Mucosa of descending colon (tissue), 3 donors: ENCODE data around the gene CHMP2B. TPM values are rescaled to one million over a fixed set of nuclear protein-coding genes. Genes with fewer than 3 reads are reported as not detected.

Experiments
- ATAC-seq: fragments of 200-7000 bp; cut with Tn5 transposase; one replicate; pipeline ENCODE4 v1.9.1; 2020; ENCODE audit warnings: mild to moderate bottlenecking, moderate library complexity
- DNase-seq, 3 donors: peaks; one replicate each; pipeline ENCODE4 v3.0.0-alpha.2; 2020
- H3K36me3 ChIP-seq: fragments of 200-600 bp; one replicate; pipeline ENCODE4 v1.8.0; 2021; ENCODE audit warnings: low read depth, mild to moderate bottlenecking
- H3K4me1 ChIP-seq: fragments of 200-600 bp; one replicate; pipeline ENCODE4 v1.8.0; 2021; ENCODE audit warnings: low read depth, mild to moderate bottlenecking
- H3K4me3 ChIP-seq: fragments of 200-600 bp; one replicate; pipeline ENCODE4 v1.8.0; 2021; ENCODE audit warnings: mild to moderate bottlenecking
- H3K9me3 ChIP-seq: fragments of 200-600 bp; one replicate; pipeline ENCODE4 v1.8.0; 2021; ENCODE audit warnings: mild to moderate bottlenecking
- intact Hi-C, 2 donors: fragments of 100-400 bp; cut with DNase I in 1 of 2; cut with micrococcal nuclease in 1 of 2; formaldehyde crosslinking; loops; one replicate each; pipeline versions ENCODE4 v1.11.0 to v1.11.1; 2022; cut with DNase I, micrococcal nuclease
- total RNA-seq, 3 donors: library from RNA; stranded (reverse); fragmentation: NEBNext Ultra II Directional in 2 of 3; extraction: Animal tissue kit (Norgen Biotek cat#: 25700) in 2 of 3; gene quantifications; one replicate each; pipeline versions ENCODE4 v1.2.1 to v1.2.4, GENCODE V29; 2021 to 2023
- TF ChIP-seq, protein P1 (sequence below): fragments of 200-600 bp; IDR thresholded peaks from one replicate; pipeline ENCODE4 v1.8.0; 2022; ENCODE audit warnings: antibody characterized with exemption, mild to moderate bottlenecking
- donor health status: DM: no; HTN: no; CAD: no; lungs with moderate emphysema.
- donor health status: DM: no; HTN: no; CAD: no.
- donor health status: DM: no; HTN: yes; CAD: no.

Gene CHMP2B
- total RNA-seq, 3 donors from 2014 or later: 63.8 to 90.1 (median 83.3) TPM

DNA sequence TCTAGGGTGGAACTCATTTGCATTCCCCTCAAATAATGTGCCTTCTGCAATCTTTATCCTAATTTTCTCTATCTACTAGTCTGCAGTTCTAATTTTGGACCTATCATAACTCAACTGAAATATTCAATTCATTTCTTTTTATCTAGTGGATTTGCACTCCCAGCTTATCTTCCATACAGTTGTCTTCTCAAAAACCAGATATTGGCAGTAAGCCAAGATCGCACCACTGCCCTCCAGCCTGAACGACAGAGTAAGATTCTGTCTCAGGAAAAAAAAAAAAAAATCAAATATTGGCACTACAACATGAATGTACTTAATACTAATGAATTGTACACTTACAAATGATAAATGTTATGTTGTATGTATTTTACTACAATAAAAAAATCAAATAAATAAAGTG lies 18.0 kb upstream of the CHMP2B start:
- no peak for DNase-seq
- Histone ChIP-seq H3K36me3 (no peaks in the 10 kb centered on the region), H3K4me1 (peaks cover 3% of the 10 kb centered on the region), H3K9me3 (no peaks in the 10 kb centered on the region), H3K4me3 (no peak overlapping the region)
- intact Hi-C loops: no loop called here
- ATAC-seq: no peak
- TF ChIP-seq, protein P1, sequence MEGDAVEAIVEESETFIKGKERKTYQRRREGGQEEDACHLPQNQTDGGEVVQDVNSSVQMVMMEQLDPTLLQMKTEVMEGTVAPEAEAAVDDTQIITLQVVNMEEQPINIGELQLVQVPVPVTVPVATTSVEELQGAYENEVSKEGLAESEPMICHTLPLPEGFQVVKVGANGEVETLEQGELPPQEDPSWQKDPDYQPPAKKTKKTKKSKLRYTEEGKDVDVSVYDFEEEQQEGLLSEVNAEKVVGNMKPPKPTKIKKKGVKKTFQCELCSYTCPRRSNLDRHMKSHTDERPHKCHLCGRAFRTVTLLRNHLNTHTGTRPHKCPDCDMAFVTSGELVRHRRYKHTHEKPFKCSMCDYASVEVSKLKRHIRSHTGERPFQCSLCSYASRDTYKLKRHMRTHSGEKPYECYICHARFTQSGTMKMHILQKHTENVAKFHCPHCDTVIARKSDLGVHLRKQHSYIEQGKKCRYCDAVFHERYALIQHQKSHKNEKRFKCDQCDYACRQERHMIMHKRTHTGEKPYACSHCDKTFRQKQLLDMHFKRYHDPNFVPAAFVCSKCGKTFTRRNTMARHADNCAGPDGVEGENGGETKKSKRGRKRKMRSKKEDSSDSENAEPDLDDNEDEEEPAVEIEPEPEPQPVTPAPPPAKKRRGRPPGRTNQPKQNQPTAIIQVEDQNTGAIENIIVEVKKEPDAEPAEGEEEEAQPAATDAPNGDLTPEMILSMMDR: no peak

DNA sequence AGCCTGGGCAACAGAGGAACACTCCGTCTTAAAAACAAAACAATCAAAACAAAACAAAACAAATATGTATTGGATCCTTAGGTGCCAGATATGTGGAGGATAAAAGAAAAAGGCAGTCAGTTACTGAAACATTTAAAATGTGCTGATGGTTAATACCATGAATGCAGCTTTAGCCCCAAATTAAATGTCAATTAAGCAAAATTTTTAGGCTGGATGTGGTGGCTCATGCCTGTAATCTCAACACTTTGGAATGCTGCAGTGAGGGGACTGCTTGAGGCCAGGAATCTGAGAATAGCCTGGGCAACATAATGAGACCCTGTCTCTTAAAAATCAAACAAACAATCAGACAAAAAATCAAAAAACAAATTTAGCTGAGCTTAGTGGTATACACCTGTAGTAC lies 8.5 kb upstream of the CHMP2B start:
- Histone ChIP-seq H3K4me1 (no peaks in the 10 kb centered on the region), H3K9me3 (no peaks in the 10 kb centered on the region), H3K4me3 (no peak overlapping the region), H3K36me3 (no peaks in the 10 kb centered on the region)
- ATAC-seq: no peak
- DNase-seq: no peak
- TF ChIP-seq, protein P1: no peak
- intact Hi-C loops: no loop called here

DNA sequence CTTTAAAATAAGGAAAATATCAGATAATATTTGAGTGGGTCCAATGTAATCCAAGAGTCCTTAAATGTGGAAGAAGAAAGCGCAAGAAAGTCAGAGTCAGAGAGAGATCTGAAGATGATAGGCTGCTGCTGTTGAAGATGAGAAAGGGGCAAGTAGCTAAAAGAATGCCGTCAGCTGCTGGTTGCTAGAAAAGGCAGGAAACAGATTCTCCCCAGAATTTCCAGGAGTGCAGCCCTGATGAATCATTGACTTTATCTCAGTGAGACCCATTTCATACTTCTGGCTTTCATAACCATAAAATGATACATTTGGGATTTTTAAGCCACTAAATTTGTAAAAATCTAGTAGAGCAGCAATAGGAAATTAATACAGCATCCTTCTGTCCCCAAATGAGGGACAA lies 7.5 kb upstream of the CHMP2B start:
- Histone ChIP-seq H3K36me3 (no peaks in the 10 kb centered on the region), H3K9me3 (no peaks in the 10 kb centered on the region), H3K4me3 (no peak overlapping the region), H3K4me1 (no peaks in the 10 kb centered on the region)
- DNase-seq: no peak
- ATAC-seq: no peak
- TF ChIP-seq, protein P1: no peak
- intact Hi-C loops: no loop called here

DNA sequence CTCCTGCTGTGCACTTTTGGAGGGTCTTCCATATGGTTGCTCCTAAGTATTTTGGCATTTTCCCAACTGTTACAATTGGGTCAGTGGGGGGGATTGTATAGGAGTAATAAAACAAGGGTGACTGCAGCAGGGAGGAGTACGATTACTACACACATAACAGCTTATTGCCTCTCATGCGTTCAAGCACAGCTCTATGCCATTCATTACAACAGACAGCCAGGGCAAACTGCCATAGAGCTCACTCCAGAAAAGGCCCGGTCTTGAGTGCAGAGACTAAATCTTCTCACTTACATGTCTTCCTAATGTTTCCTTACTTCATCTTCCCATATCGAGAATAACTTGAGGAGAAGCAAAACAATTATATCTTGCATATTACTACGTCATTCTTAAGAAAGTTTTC lies 1.4 kb upstream of the CHMP2B start:
- H3K9me3 ChIP-seq: no peaks in the 10 kb centered on the region
- intact Hi-C loops: no loop called here
- no peaks in the 10 kb centered on the region for H3K36me3 ChIP-seq
- DNase-seq (peak in 1 of 3 donors; percentile 43), ATAC-seq (no peak)
- TF ChIP-seq, protein P1: no peak
- no peak overlapping the region for H3K4me3 ChIP-seq
- peaks cover 6% of the 10 kb centered on the region for H3K4me1 ChIP-seq

DNA sequence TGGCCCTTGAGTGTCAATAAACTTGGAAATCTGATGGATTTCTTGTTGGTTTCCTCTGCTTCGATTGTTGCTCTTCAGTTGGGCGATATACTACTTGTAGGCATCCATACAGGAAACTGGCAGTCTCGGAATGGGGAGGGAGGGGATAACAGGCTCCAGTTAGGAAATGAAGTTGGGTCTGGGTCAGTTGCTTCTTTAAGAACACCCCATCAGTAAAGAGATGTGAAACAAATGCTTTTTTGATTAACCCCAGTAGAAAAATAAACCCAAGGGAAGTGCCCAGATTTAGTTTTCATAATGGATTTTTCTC lies 681 bp downstream of the CHMP2B start:
- intact Hi-C loops: no loop called here
- no peaks in the 10 kb centered on the region for H3K36me3 ChIP-seq
- peak overlapping the region; percentile 71 for H3K4me3 ChIP-seq
- TF ChIP-seq, protein P1: no peak
- DNase-seq (no peak), ATAC-seq (no peak)
- H3K4me1 ChIP-seq: peaks cover 6% of the 10 kb centered on the region
- H3K9me3 ChIP-seq: no peaks in the 10 kb centered on the region

DNA sequence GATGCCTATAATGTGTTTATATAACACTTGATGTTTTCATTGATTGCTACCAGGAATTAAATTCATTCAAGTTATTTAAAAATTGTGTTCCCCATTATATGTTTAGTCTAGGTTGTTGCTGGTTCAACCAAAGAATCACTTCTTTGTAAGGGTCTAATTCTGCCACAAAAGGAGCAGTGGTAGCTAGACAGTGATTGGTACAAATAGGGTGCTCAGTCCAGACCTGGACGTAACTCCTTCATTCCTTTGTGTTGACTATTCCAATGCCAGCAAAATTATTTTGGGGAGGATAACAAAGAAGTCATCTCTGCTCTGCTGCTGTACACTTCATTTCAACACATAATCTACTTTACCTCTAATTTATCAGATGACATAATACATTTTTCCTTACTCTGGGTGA lies 1.2 kb downstream of the CHMP2B start:
- intact Hi-C loops: no loop called here

More for the DNA sequence above, 1.2 kb downstream of the CHMP2B start:
- no peak overlapping the region for H3K4me3 ChIP-seq
- peaks cover 6% of the 10 kb centered on the region for H3K4me1 ChIP-seq
- TF ChIP-seq, protein P1: no peak
- no peaks in the 10 kb centered on the region for H3K36me3 ChIP-seq
- DNase-seq (no peak), ATAC-seq (no peak)
- H3K9me3 ChIP-seq: no peaks in the 10 kb centered on the region
